Neutrophil (primary cell): ENCODE measurements around the gene SLC6A9.

Source experiments
- H3K27ac ChIP-seq: fragments of 200-600 bp; sonication (generic); 2 replicates; pipeline ENCODE4 v1.5.1; 2016; ENCODE audit warnings: mild to moderate bottlenecking, moderate library complexity
- H3K27me3 ChIP-seq: fragments of 200-600 bp; sonication (generic); 2 replicates; pipeline ENCODE4 v1.6.0; 2016; ENCODE audit warnings: mild to moderate bottlenecking
- H3K36me3 ChIP-seq: fragments of 200-600 bp; sonication (generic); 2 replicates; pipeline ENCODE4 v1.5.1; 2017
- H3K4me1 ChIP-seq, 2 experiments: fragments of 200-600 bp in 1 of 2; sonication (generic) in 1 of 2; 1 replicate in 1 of 2; 2 replicates in 1 of 2; pipeline versions ENCODE4 v1.5.1 to v1.6.1; 2013 to 2016; ENCODE audit warnings: low read depth in 1 of 2, low read length in 1 of 2, mild to moderate bottlenecking in 1 of 2, moderate library complexity in 1 of 2; ENCODE audit not compliant: control insufficient read depth in 1 of 2, insufficient read depth in 1 of 2
- H3K4me3 ChIP-seq, 2 experiments: fragments of 200-600 bp in 1 of 2; sonication (generic) in 1 of 2; 1 replicate in 1 of 2; 2 replicates in 1 of 2; pipeline ENCODE4 v1.5.1; 2013 to 2016; ENCODE audit warnings: low read depth in 1 of 2, low read length in 1 of 2, mild to moderate bottlenecking in 1 of 2, moderate library complexity in 1 of 2
- H3K9me3 ChIP-seq: fragments of 200-600 bp; sonication (generic); 2 replicates; pipeline ENCODE4 v1.5.1; 2016
- CTCF ChIP-seq: fragments of 200-600 bp; sonication (generic); IDR thresholded peaks from 2 replicates; pipeline ENCODE4 v1.5.1; 2016; ENCODE audit warnings: antibody characterized with exemption

Gene SLC6A9

GRCh38 chr1:44040418-44040817, 9.2 kb upstream of the SLC6A9 start:
- Histone ChIP-seq H3K27ac (no peak overlapping the region), H3K36me3 (no peaks in the 10 kb centered on the region), H3K4me1 (peaks cover 8 to 20% of the 10 kb centered on the region in 2 experiments), H3K27me3 (no peaks in the 10 kb centered on the region), H3K9me3 (no peaks in the 10 kb centered on the region), H3K4me3 (no peak overlapping the region)
- no peak for TF ChIP-seq CTCF

- H3K9me3 ChIP-seq: no peaks in the 10 kb centered on the region
- H3K4me3 ChIP-seq: no peak overlapping the region
- TF ChIP-seq CTCF: no peak
- H3K27me3 ChIP-seq: peaks cover under 1% of the 10 kb centered on the region
- H3K36me3 ChIP-seq: no peaks in the 10 kb centered on the region
- H3K4me1 ChIP-seq: peaks cover 8 to 20% of the 10 kb centered on the region in 2 experiments
- H3K27ac ChIP-seq: no peak overlapping the region
Measured at GRCh38 chr1:44038876-44039657, 7.8 kb upstream of the SLC6A9 start.

GRCh38 chr1:44037154-44037553, 5.9 kb upstream of the SLC6A9 start:
- H3K9me3 ChIP-seq: no peaks in the 10 kb centered on the region
- H3K27me3 ChIP-seq: peaks cover 20% of the 10 kb centered on the region
- H3K36me3 ChIP-seq: no peaks in the 10 kb centered on the region
- no peak for TF ChIP-seq CTCF
- H3K27ac ChIP-seq: no peak overlapping the region
- H3K4me3 ChIP-seq: no peak overlapping the region
- peaks cover 8 to 19% of the 10 kb centered on the region in 2 experiments for H3K4me1 ChIP-seq

GRCh38 chr1:44036409-44037139, 5.3 kb upstream of the SLC6A9 start:
- H3K9me3 ChIP-seq: no peaks in the 10 kb centered on the region
- H3K4me1 ChIP-seq: peaks cover 8 to 15% of the 10 kb centered on the region in 2 experiments
- H3K36me3 ChIP-seq: no peaks in the 10 kb centered on the region
- peak; percentile 43 for TF ChIP-seq CTCF
- no peak overlapping the region for H3K27ac ChIP-seq
- H3K27me3 ChIP-seq: peaks cover 25% of the 10 kb centered on the region
- H3K4me3 ChIP-seq: no peak overlapping the region

GRCh38 chr1:44035726-44036408, 4.6 kb upstream of the SLC6A9 start:
- TF ChIP-seq CTCF: no peak

More at GRCh38 chr1:44035726-44036408, 4.6 kb upstream of the SLC6A9 start:
- peaks cover 10 to 17% of the 10 kb centered on the region in 2 experiments for H3K4me1 ChIP-seq
- H3K27ac ChIP-seq: no peak overlapping the region
- H3K4me3 ChIP-seq: no peak overlapping the region
- no peaks in the 10 kb centered on the region for H3K9me3 ChIP-seq
- H3K36me3 ChIP-seq: no peaks in the 10 kb centered on the region
- peaks cover 33% of the 10 kb centered on the region for H3K27me3 ChIP-seq
